ENCODE results near the gene KCNJ1.

The KCNJ1 gene

DNA sequence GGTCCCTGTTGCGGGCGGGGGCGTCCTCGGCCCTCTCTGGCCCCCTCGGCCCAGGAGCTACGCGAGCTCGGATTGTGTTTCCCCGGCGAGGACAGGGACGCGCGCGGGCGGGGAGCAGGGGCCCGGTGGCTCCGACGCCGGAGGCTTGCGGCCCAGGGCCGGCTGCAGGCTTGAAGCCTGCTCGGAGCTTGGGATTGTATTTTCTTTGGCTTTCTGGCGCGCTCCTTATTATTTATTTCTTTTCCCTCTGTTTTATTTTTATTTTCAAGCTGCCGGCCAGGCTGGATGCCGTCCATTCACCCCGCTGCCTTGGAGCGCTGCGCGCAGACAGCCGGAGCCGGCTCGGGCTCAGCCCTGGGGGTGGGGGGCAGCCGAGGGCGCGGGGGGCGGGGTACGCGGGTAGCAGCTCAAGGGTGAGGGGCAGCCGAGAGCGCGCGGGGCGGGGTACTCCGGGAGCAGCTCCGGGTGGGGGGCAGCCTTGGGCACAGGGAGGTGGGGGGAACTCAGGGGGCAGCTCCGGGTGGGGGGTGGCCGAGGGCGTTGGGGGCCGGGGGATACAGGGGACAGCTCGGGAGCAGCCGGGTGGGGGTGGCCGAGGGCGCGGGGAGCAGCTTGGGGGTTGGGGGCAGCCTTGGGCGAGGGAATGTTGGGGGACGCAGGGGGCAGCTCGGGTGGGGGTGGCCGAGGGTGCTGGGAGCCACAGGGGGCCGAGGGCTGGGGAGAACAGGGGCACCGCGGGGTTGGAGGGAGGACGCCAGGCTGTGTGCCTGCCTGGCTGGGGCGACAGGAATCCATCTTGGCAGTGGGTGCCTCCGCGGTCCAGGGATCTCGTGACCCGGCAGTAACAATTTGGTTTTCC, 42.7 kb downstream of the KCNJ1 start:
- DNase-seq (ENCODE audit: low read depth in 2 of 2): no peak

DNA sequence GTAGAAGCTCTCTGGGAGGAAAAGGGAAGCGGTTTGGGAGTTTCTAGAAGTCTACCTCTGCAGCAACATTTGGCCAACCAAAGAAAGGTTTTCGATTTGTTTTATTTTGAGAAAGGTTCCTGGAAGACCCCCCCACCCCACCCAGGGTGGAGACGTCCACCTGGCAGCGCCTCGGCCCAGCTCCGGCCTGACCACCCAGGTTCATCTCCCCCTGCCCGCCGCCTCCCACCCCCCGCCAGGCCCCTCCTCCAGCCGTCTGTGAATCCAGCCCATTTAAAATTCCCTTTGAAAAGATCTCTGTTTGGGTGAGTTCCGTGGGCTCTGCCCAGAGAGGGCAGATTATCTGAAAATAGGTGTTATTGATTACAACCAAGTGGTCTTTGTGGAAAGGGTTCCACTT, 43.3 kb downstream of the KCNJ1 start:
- no peak for DNase-seq (ENCODE audit: low read depth in 2 of 2)

DNA sequence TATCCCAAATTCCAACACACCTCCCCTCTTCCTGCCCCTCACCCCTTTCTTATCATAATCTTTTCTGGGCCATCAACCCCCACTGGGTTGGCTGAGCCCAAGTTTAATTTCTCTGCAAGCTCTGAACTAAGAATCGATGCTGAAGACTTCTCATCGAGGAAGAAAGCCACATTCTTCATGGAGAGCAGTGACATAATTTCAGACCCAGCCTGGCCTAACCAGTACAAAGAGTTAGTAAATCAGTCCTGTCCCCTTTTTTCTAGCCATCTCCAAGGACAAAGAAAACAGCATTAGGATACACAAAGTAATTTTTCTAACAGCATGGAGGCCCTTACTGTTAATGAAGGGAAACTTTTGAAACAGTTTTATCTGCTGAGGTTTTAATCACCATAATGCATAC, 45.0 kb downstream of the KCNJ1 start:
- DNase-seq (ENCODE audit: low read depth in 2 of 2): no peak

DNA sequence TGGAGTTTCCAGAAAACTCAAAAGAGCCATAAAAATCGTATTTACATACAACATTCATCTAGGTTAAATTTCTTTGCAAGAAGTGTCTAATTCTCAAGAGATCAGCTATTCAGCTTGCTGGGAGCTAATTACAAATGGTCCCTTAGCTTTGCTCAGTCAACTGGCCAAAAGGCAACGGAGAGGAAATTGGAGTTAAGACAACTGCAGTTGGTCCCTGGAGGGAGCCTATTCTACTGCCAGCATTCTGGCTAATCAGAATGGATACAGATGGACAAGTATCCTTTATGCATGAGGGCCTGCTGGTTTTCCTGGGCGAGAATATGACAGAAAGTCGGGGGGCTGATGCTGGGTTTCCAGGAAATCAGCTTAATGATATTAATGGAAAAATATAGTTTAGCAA, 45.5 kb downstream of the KCNJ1 start:
- no peak for DNase-seq (ENCODE audit: low read depth in 2 of 2)

DNA sequence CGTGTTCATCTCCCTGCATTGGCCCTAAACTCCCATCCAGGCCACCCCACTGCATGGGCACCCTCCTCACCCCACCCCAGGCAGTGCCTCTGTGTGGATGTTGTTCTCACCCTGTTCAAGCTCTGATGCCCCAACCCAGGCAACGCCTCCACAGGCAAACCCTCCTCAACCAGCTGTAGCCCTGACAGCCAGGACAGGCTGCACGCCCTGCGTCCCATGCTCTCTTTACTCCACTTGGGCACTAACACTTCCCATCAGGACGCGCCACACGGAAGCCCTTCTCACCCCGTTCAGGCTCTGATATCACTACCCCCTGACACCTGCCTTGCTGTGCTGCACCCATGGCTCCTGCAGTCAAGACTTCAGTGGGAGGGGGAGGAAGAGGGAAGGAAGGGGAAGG, 47.9 kb downstream of the KCNJ1 start:
- no peak for DNase-seq (ENCODE audit: low read depth in 2 of 2)

DNA sequence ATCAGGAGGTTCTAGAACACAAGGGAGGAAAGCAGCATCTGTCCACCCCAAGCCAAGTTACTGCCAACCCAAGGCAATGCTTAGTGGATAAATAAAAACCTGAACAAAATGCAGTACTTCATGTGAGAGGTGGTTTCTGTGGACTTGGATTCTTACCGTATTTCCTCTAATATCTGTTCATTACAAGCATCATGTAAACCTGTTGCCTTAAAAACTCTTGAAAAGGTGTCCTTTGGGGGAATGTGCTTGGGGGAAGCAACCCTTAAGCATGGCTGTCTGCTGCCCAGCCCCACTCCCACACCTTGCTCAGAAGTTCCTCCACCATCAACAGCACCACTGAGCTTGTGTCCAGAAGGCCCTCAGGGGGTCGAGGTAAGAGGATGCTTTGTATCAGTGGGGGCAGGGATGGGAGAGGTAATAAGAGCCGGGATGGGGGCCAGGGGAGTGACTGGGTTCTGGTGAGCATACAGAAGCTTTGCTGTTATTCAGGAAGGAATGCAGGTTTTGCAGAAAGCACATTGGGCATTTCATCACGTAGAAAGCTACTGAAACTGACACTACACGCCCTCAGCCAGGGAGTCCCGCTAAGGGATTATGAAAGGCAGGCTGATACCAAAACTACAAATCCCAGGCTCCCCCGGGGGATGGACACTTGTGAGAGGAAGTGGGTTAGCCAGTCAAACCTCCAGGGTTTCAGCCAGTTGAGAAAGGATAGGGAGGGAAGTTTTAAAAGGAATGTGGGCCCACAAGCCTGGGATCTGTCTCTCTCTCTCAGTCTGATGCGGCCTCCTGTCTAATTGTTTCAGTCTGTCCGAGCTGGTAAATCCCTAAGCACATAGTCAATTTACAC, 52.0 kb downstream of the KCNJ1 start:
- DNase-seq (ENCODE audit: low read depth in 2 of 2): no peak

DNA sequence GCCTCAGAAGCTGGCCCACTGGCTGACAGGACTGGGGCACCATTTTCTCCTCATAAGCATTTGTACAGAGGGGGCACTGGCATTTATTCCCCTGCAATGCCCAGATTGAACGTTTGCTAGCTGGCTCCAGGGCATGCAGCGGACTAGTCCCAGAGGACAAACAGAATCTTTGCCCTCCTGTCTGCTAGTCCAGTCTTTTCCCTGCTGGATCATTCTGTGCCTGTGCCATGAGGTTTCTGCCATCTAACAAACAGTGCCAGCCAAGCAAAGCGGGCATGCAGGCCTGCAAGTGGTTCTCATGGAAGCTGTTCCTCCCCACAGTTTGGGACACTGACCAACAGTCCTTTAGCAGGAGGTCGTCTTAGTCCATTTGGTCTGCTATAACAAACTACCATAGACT, 53.4 kb downstream of the KCNJ1 start:
- no peak for DNase-seq (ENCODE audit: low read depth in 2 of 2)

DNA sequence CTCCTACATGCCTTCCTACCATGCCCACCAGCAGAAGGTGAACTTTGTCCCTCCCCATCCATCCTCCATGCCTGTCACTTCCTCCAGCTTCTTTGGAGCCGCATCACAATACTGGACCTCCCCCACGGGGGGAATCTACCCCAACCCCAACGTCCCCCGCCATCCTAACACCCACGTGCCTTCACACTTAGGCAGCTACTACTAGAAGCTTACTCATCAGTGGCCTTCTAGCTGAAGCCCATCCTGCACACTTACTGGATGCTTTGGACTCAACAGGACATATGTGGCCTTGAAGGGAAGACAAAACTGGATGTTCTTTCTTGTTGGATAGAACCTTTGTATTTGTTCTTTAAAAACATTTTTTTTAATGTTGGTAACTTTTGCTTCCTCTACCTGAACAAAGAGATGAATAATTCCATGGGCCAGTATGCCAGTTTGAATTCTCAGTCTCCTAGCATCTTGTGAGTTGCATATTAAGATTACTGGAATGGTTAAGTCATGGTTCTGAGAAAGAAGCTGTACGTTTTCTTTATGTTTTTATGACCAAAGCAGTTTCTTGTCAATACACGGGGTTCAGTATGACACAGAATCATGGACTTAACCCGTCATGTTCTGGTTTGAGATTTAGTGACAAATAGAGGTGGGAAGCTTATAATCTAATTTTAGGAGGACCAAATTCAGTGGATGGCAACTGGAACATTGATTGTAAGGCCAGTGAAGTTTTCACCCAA, 56.1 kb downstream of the KCNJ1 start:
- no peak for DNase-seq (ENCODE audit: low read depth in 2 of 2)

DNA sequence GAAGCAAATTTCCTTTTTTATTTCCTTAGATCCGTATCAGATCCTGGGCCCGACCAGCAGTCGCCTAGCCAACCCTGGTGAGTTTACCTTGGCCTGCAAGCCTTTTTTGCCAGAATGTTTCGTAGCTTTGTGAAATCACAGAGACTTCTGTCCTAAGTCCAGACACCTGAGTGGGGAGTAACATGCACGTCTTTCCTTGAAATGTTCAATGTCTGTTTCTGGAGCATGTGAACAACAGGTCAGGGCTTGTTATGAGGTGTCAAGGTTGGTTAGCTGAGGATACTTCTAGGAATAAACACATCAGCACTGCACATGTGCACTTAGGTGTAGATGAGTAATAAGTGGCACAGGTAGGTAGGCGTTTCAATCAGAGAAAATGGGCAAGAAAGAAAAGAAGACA, 58.0 kb downstream of the KCNJ1 start:
- no peak for DNase-seq (ENCODE audit: low read depth in 2 of 2)

DNA sequence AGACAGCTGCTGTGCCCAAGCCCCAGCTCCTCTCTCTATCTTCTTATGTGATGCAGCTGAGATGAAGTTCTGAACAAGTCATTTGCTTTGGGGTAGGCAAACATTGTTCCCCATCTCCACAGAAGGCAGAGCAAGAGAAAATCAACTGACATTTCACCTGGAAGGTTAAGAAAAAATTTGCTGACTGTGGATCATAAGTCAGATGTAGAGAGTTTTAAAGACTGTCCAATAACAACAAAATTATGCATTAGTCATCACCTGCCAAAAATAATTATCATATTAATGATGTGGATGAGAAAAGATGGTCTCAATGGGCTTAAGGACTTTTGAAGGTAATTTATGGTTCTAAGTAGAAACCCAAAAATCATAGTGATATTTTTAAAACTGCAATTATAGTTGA, 59.2 kb downstream of the KCNJ1 start:
- no peak for DNase-seq (ENCODE audit: low read depth in 2 of 2)

DNA sequence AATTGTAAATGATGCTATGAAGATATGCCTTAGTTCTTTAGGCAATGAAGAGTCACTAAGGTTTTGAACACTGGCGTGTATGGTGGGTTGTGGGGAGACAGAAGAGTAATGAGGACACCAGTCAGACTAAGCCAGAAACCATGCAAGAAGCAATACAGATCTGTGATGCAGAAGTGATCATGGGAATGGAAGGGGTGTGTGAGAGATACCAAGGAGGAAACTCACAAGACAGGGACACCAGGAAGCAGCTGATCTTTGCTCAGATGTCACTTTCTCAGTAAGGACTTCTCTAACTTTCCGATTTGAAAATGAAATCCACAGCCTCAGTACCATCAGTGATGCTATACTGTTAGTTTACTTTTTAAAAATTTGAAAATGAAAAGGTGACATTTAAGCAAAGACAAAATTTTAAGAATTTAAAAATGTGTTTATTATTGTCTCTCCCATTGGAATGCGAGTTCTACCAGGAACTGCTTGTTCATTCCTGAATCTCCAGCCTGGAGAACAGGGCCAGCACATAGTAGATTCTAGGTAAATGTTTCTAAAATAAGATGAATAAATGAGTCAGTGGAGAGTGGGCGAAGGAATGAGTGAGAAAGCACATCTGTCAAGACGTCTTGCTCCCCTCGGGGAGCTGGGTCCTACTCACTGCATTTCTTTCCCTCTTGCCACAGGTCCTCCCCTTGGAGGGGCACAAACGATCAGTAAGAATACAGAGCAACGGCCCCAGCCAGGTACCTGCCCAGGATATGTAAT, 60.4 kb downstream of the KCNJ1 start:
- DNase-seq (ENCODE audit: low read depth in 2 of 2): no peak

DNA sequence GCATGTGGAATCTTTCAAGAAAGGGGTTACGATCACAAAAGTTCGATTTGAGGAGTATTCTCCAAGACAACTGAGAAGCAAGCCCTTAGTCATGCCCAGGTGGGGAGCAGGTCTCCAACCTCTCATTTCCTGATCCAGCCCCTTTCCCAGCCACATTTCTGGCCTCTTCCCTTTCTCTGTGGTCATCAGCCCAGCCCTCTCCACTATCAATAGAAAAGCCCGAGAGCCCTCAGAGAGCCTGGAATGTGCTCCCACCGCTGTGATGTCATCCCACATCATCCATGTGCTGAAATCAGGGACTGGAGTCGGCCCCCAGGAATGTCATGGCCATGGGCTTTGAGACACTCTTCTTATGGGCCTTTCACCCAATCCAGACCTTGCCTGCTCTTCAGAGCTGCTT, 62.6 kb downstream of the KCNJ1 start:
- DNase-seq (ENCODE audit: low read depth in 2 of 2): no peak

DNA sequence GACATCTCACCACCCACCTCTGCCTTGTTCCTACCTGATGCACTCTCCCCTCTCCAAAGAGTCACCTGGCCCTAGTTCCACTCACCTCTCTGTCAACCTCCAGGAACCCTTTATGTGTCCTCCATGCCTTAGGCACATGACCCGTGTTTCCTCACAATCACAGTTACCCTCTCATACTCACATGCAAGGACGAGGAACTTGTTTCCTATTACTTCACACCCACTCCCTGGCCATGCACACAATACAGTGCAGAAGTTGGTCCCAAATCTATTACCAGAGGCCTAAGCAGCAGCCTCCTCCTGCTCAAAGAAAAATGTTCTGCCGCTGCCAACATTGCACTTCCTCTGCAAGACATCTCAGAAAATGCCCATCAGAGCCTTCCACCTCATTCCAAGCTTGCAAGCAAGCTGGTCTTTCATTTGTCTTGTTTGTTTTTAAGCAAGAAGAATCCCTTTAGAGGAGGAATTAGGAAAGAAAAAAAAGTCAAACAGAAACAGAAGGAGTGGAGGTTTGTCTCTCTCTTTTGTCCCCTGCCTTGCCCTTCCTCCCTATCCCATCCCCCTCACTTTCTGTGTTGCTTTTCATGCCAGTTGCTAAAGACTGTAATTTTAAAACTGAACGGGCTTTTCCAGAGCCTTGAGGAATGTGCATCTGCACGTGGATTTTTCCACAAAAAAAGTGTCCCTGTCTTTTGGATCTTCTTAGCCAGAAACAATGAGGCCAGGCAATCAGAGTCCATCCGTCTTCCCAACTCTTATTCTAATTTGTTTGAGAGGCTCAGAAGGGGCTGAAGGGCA, 63.4 kb downstream of the KCNJ1 start:
- no peak for DNase-seq (ENCODE audit: low read depth in 2 of 2)

DNA sequence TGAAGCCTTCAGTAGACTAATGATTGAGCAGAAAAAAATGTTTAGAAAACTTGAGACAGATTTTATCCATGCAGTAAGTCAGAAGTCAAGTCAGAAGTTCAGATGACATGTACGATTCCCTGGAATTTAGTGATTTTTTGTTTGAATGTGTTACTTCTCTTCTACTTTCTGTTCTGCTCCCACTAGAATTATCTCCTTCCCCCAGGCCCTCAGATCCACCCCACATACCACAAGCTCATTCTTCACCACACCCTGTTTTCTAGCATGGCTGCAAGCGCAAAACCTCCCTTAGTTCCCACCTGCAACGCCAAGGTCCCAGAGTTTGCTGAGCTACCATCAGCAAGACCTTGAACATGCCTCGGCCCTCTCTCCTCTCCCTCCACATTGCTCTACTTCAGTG, 64.1 kb downstream of the KCNJ1 start:
- no peak for DNase-seq (ENCODE audit: low read depth in 2 of 2)

DNA sequence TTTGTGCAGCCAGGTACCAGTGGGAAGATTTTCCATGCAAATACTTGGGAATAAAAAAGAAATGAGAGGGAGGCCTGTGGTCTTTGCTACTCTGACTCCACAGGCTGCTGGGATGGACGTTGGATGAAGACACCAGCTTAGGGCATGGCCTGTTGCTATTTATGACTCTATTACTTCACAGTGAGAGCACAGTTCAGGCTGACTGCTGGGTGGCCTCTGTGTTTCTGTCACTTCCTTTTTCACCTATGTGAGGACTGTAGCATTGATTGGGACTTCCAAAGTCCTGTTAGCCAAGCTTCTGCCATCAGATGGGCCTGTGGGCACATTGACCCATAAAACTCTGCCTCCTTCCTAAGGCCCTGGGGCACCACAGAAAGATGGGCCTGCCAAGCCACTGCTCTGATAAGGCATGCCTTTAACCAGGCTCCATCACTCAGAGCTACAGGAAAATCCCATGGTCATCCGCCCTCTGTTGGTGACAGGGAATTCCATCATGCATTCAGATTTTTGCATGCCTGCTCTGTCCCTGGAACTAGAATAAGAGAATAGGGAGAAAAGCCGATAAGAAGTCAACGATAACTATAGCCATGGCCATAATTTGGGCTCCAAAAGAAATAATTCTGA, 64.6 kb downstream of the KCNJ1 start:
- no peak for DNase-seq (ENCODE audit: low read depth in 2 of 2)

DNA sequence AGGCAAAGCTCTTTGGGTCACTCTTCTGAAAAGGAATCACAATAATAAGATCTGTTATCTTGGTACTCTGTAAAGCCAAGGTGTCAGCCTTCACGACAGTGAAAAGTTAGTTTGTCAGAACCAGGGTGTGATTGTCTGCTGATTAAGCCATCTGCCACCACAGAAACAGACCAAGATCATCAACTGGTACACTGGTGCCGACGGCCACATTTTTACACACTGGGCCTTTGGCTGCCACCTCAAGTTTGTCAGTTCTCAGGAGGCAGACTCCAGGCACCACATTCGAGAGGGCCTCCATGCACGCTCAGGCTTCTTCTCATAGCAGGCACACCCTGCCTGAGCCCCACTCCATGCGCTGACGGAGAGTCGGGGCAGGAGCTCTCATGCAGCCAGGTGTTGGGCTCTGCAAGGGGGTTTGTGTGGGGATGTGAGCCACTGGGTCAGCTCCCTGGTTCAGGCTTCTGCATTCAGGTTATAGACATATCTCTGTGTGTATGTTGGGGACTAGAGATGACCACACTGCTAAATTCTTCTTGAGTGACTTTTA, 66.2 kb downstream of the KCNJ1 start:
- no peak for DNase-seq (ENCODE audit: low read depth in 2 of 2)

DNA sequence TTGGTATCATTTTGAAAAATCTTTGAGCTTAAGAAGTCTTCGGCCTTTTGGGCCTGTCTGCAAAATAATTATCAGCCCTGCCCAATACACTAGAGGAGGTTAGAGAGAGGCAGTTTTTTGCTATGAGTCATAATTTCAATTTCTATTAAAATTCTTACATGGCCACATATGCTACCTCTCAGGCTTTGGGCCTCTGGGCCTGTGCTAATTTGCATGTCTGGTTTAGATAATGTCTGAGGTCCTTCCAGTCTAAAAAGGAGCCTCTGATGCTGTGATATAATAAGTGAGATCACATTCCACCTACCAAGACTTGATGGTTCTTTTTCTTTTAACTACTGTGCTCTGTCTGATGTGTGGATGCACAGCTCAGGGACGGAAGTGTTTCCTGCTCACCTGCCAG, 70.8 kb downstream of the KCNJ1 start:
- no peak for DNase-seq (ENCODE audit: low read depth in 2 of 2)

DNA sequence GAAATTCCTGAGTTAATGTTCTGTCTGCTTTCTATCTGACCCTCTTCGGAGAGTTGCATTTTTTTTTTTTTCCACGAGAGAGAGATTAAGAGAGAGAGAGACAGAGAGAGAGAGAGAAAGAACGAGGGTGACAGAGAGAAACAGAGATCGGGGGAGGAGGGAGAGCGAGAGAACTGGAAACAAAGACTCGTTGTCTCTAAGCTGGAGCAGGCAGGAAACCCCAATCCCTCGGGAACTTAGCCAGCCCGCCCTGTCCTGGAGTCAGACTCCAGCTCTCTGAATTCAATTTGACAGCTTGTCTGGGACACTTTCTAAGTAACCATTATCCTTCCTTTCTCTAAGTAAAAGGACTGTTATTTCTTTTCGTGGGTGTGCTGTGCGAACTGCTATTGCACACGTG, 76.9 kb downstream of the KCNJ1 start:
- no peak for DNase-seq (ENCODE audit: low read depth in 2 of 2)

DNA sequence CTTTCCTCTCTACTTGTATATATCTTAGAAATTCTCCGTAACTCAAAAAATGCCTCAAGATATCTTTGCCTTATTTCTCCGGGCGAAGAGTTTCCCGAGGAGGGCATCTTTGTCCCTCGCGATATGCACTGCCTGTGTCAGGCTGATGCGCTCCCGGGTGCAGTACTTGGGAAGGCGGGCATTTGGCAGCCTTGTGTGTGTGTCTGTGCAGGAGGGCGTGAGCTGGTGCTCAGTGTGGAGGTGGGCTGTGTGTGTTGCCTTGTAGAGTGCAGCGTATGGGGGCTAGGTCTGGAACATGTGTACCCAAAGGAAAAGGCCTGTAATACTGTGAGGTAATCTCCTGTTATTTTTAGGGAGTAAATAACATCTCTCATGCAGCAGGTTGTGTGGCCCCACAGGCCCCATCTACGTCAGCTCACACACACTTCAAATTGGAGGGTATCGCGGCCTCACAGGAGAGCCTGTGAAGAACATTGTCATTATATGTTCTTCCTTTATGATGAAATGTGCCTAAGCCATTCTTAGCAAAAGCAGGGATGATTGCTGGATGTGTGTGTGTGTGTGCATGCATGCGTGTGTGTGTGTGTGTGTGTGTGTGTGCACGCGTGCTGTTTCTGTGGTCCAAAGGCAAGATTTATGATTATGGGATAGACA, 77.5 kb downstream of the KCNJ1 start:
- no peak for DNase-seq (ENCODE audit: low read depth in 2 of 2)
